Omental fat pad (tissue), 4 donors: Measurements from ENCODE around the gene APLF. TPM values are rescaled to one million over a fixed set of nuclear protein-coding genes. Genes with fewer than 3 reads are reported as not detected.

Experiments
- ATAC-seq: fragments of 150-250 bp; one replicate; pipeline ENCODE4 v1.9.1; 2016; ENCODE audit warnings: mild to moderate bottlenecking, moderate library complexity; ENCODE audit not compliant: low FRiP score
- DNase-seq: peaks from one replicate; pipeline ENCODE4 v3.0.0-alpha.2; 2019; ENCODE audit warnings: low spot score
- total RNA-seq, 4 donors: library from RNA; depleted of rRNA; stranded (reverse); fragments of >200 nt; gene quantifications; one replicate each; pipeline ENCODE4 v1.1.0, GENCODE V29; 2016
- TF ChIP-seq, protein P1 (sequence below), 3 donors: fragments of 450-650 bp; IDR thresholded peaks; one replicate each; pipeline ENCODE4 v1.5.1; 2016 to 2017; ENCODE audit warnings: antibody characterized with exemption in 3 of 3, mild to moderate bottlenecking in 3 of 3, moderate library complexity in 2 of 3

APLF gene
- total RNA-seq, 4 donors from 2014 or later: 6.0 to 12.3 (median 9.4) TPM

DNA sequence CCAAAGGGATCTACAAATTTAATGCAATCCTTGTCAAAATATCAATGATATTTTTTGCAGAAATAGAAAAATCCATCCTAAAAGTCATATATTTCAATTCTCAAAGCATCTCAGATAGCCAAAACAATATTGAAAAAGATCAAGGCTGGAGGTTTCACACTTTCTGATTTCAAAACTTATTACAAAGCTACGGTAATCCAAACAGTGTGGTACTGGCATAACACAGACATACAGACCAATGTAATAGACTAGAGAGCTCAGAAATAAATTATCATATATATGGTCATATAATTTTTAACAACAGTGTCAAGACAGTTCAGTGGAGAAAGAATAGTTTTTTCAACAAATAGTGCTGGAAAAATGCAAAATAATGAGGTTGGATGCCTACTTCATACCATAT is 135.7 kb downstream of the APLF start:
- DNase-seq: no peak
- ATAC-seq: no peak
- TF ChIP-seq, protein P1, sequence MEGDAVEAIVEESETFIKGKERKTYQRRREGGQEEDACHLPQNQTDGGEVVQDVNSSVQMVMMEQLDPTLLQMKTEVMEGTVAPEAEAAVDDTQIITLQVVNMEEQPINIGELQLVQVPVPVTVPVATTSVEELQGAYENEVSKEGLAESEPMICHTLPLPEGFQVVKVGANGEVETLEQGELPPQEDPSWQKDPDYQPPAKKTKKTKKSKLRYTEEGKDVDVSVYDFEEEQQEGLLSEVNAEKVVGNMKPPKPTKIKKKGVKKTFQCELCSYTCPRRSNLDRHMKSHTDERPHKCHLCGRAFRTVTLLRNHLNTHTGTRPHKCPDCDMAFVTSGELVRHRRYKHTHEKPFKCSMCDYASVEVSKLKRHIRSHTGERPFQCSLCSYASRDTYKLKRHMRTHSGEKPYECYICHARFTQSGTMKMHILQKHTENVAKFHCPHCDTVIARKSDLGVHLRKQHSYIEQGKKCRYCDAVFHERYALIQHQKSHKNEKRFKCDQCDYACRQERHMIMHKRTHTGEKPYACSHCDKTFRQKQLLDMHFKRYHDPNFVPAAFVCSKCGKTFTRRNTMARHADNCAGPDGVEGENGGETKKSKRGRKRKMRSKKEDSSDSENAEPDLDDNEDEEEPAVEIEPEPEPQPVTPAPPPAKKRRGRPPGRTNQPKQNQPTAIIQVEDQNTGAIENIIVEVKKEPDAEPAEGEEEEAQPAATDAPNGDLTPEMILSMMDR (IDR thresholded peaks at IDR 0.05): no peak

- ATAC-seq (no peak), DNase-seq (no peak)
- TF ChIP-seq, protein P1 (IDR thresholded peaks at IDR 0.05): no peak
Measured at GRCh38 chr2:68604077-68604476, 136.7 kb downstream of the APLF start.

- ATAC-seq (no peak), DNase-seq (no peak)
- TF ChIP-seq, protein P1 (IDR thresholded peaks at IDR 0.05): no peak
Measured at GRCh38 chr2:68605939-68606338, 138.6 kb downstream of the APLF start.

DNA sequence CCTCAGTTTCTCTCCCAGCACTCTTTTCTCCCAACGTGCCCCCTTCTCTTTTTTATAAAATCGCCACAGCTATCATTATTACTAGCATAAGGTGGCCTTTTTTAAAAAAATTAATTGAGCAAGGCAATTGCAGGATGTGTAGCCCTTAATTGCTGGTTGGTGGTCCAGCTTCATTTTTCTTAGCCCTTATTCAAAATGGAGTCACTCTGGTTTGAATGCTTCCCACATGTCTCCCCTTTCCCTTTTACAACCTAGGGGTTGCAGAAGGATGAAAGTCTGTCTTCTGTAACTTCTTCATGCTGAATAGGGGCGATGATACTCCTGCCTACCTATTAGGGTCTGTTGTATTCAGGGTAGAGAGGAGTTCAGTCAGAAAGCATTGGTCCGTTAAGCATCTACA is 139.4 kb downstream of the APLF start:
- DNase-seq: no peak
- no peak for ATAC-seq
- TF ChIP-seq, protein P1 (IDR thresholded peaks at IDR 0.05): no peak

GRCh38 chr2:68607837-68608236 is 140.5 kb downstream of the APLF start:
- ATAC-seq: no peak
- DNase-seq: no peak
- TF ChIP-seq, protein P1 (IDR thresholded peaks at IDR 0.05): no peak

DNA sequence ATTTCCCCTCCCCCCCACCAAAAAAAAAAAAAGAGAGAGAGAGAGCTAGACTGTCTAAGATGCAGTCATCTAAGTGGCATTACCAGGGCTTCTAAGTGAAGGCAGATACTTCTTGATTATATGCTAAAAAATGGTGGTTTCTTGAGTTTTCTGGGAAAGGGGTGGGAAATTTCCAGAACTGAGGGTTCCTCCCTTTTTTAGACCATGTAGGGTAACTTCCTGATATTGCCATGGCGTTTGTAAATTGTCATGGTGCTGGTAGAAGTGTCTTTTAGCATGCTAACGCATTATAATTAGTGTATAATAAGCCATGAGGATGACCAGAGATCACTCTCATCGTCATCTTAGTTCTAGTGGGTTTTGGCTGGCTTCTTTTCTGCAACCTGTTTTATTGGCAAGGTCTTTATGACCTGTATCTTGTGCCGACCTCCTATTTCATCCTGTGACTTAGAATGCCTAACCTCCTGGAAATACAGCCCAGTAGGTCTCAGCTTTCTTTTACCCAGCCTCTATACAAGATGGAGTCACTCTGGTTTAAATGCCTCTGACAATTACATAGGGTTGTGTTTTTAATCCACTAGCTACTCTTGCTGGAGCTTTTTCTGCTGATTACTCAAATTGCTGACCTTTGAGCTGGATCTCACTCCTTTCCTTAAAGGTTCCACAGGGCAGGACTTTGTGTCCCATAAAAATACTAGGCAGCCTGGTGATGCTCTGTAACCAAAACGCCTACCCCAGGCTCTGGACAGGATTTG is 145.6 kb downstream of the APLF start:
- ATAC-seq (no peak), DNase-seq (no peak)
- TF ChIP-seq, protein P1 (IDR thresholded peaks at IDR 0.05): no peak

DNA sequence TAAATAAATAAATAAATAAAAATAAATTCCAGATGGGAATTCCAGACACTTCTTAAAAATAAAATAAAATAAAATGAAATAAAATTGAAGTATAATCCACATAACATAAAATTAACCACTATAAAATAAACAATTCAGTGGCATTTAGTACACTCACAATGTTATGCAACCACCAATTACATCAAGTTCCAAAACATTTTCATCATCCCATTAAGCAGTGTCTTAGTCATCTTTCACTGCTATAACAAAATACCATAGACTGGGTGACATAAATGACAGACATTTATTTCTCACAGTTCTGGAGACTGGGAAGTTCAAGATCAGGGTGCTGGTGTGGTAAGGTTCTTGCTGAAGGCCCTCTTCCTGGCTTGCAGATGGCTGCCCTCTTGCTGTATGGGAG is 153.4 kb downstream of the APLF start:
- DNase-seq (no peak), ATAC-seq (no peak)
- TF ChIP-seq, protein P1 (IDR thresholded peaks at IDR 0.05): no peak
